ENCODE data around the gene RAD51B.
A peak's percentile ranks its signal among the peaks of the same experiment; 100 is the strongest.
"Not testable (repeated sequence)": the region's sequence is repeated elsewhere in the genome, so short reads cannot be mapped to it uniquely, and the experiment has no call there.

The RAD51B gene

GRCh38 chr14:68691792-68692118, 872.2 kb downstream of the RAD51B start:
- peak overlapping the region in 1 of 2 donors; percentile 45 for H3K27ac Mint-ChIP-seq

GRCh38 chr14:68692216-68692615, 872.6 kb downstream of the RAD51B start:
- Mint-ChIP-seq H3K27ac (peak overlapping the region in 1 of 2 donors; percentile 45), H3K4me3 (no peak overlapping the region), H3K27me3 (no peaks in the 10 kb centered on the region), H3K9me3 (no peaks in the 10 kb centered on the region), H3K36me3 (ENCODE audit: insufficient read depth) (peaks cover 4% of the 10 kb centered on the region), H3K4me1 (ENCODE audit: low read depth in 2 of 2) (peaks cover 21 to 51% of the 10 kb centered on the region in 2 donors)
- ATAC-seq (replicated peaks): no peak
- DNase-seq: no peak

More at GRCh38 chr14:68691792-68692118, 872.2 kb downstream of the RAD51B start:
- H3K36me3 Mint-ChIP-seq (ENCODE audit: insufficient read depth): peaks cover 4% of the 10 kb centered on the region
- no peak for ATAC-seq (replicated peaks)
- no peaks in the 10 kb centered on the region for H3K27me3 Mint-ChIP-seq
- H3K4me3 Mint-ChIP-seq: no peak overlapping the region
- peaks cover 21 to 51% of the 10 kb centered on the region in 2 donors for H3K4me1 Mint-ChIP-seq (ENCODE audit: low read depth in 2 of 2)
- DNase-seq: no peak
- H3K9me3 Mint-ChIP-seq: no peaks in the 10 kb centered on the region

- H3K4me3 Mint-ChIP-seq: no peak overlapping the region
- peak overlapping the region; percentile 44 to 67 for H3K27ac Mint-ChIP-seq
- no peaks in the 10 kb centered on the region for H3K36me3 Mint-ChIP-seq (ENCODE audit: insufficient read depth)
- ATAC-seq (replicated peaks): no peak
- H3K9me3 Mint-ChIP-seq: no peaks in the 10 kb centered on the region
- peaks cover 21 to 51% of the 10 kb centered on the region in 2 donors for H3K4me1 Mint-ChIP-seq (ENCODE audit: low read depth in 2 of 2)
- H3K27me3 Mint-ChIP-seq: no peaks in the 10 kb centered on the region
- DNase-seq: no peak
Measured at GRCh38 chr14:68692916-68693771, 873.6 kb downstream of the RAD51B start.

- H3K27ac Mint-ChIP-seq: peak overlapping the region; percentile 44 to 67
- DNase-seq (no peak), ATAC-seq (replicated peaks) (no peak)
- no peak overlapping the region for H3K4me3 Mint-ChIP-seq
- H3K36me3 Mint-ChIP-seq (ENCODE audit: insufficient read depth): no peaks in the 10 kb centered on the region
- no peaks in the 10 kb centered on the region for H3K27me3 Mint-ChIP-seq
- peaks cover 21 to 50% of the 10 kb centered on the region in 2 donors for H3K4me1 Mint-ChIP-seq (ENCODE audit: low read depth in 2 of 2)
- no peaks in the 10 kb centered on the region for H3K9me3 Mint-ChIP-seq
Measured at GRCh38 chr14:68693926-68694325, 874.3 kb downstream of the RAD51B start.

GRCh38 chr14:68694516-68695235, 875.1 kb downstream of the RAD51B start:
- no peaks in the 10 kb centered on the region for H3K27me3 Mint-ChIP-seq

GRCh38 chr14:68695326-68695768, 875.8 kb downstream of the RAD51B start:
- ATAC-seq (replicated peaks) (peak; percentile 82), DNase-seq (no peak)
- peak overlapping the region in 1 of 2 donors; percentile 16 for H3K4me3 Mint-ChIP-seq
- H3K9me3 Mint-ChIP-seq: no peaks in the 10 kb centered on the region
- H3K27me3 Mint-ChIP-seq: no peaks in the 10 kb centered on the region
- no peaks in the 10 kb centered on the region for H3K36me3 Mint-ChIP-seq (ENCODE audit: insufficient read depth)
- peaks cover 20 to 43% of the 10 kb centered on the region in 2 donors for H3K4me1 Mint-ChIP-seq (ENCODE audit: low read depth in 2 of 2)
- peak overlapping the region; percentile 82 to 88 for H3K27ac Mint-ChIP-seq

More at GRCh38 chr14:68694516-68695235, 875.1 kb downstream of the RAD51B start:
- DNase-seq (no peak), ATAC-seq (replicated peaks) (no peak)
- Mint-ChIP-seq H3K4me1 (ENCODE audit: low read depth in 2 of 2) (peaks cover 20 to 43% of the 10 kb centered on the region in 2 donors), H3K36me3 (ENCODE audit: insufficient read depth) (no peaks in the 10 kb centered on the region), H3K4me3 (no peak overlapping the region), H3K9me3 (no peaks in the 10 kb centered on the region), H3K27ac (peak overlapping the region; percentile 82 to 88)

GRCh38 chr14:68695856-68696255, 876.3 kb downstream of the RAD51B start:
- Mint-ChIP-seq H3K4me3 (peak overlapping the region in 1 of 2 donors; percentile 16), H3K27ac (peak overlapping the region; percentile 82 to 88), H3K4me1 (ENCODE audit: low read depth in 2 of 2) (peaks cover 20 to 43% of the 10 kb centered on the region in 2 donors), H3K9me3 (no peaks in the 10 kb centered on the region), H3K27me3 (no peaks in the 10 kb centered on the region), H3K36me3 (ENCODE audit: insufficient read depth) (no peaks in the 10 kb centered on the region)
- ATAC-seq (replicated peaks) (no peak), DNase-seq (no peak)

- H3K9me3 Mint-ChIP-seq: no peaks in the 10 kb centered on the region
- no peak for ATAC-seq (replicated peaks)
- H3K27me3 Mint-ChIP-seq: no peaks in the 10 kb centered on the region
- DNase-seq: no peak
- H3K27ac Mint-ChIP-seq: peak overlapping the region; percentile 82 to 88
- peaks cover 17 to 43% of the 10 kb centered on the region in 2 donors for H3K4me1 Mint-ChIP-seq (ENCODE audit: low read depth in 2 of 2)
- H3K36me3 Mint-ChIP-seq (ENCODE audit: insufficient read depth): no peaks in the 10 kb centered on the region
- H3K4me3 Mint-ChIP-seq: no peak overlapping the region
Measured at GRCh38 chr14:68696266-68696665, 876.7 kb downstream of the RAD51B start.

GRCh38 chr14:68696721-68697495, 877.3 kb downstream of the RAD51B start:
- Mint-ChIP-seq H3K27me3 (no peaks in the 10 kb centered on the region), H3K4me1 (ENCODE audit: low read depth in 2 of 2) (peaks cover 17 to 40% of the 10 kb centered on the region in 2 donors), H3K36me3 (ENCODE audit: insufficient read depth) (no peaks in the 10 kb centered on the region), H3K27ac (peak overlapping the region in 1 of 2 donors; percentile 88), H3K4me3 (no peak overlapping the region), H3K9me3 (no peaks in the 10 kb centered on the region)
- ATAC-seq (replicated peaks): no peak
- DNase-seq: no peak

- not testable (repeated sequence) for H3K4me3 Mint-ChIP-seq; DNase-seq; H3K9me3 Mint-ChIP-seq; ATAC-seq (replicated peaks); H3K36me3 Mint-ChIP-seq (ENCODE audit: insufficient read depth); H3K27ac Mint-ChIP-seq; H3K27me3 Mint-ChIP-seq
- peaks cover 16 to 26% of the 10 kb centered on the region in 2 donors for H3K4me1 Mint-ChIP-seq (ENCODE audit: low read depth in 2 of 2)
Measured at GRCh38 chr14:68698773-68699172, 879.2 kb downstream of the RAD51B start.

GRCh38 chr14:68701001-68701741, 881.6 kb downstream of the RAD51B start:
- H3K4me3 Mint-ChIP-seq: no peak overlapping the region
- no peaks in the 10 kb centered on the region for H3K9me3 Mint-ChIP-seq
- no peak for DNase-seq
- no peak overlapping the region for H3K27ac Mint-ChIP-seq
- no peak for ATAC-seq (replicated peaks)
- H3K27me3 Mint-ChIP-seq: no peaks in the 10 kb centered on the region
- no peaks in the 10 kb centered on the region for H3K36me3 Mint-ChIP-seq (ENCODE audit: insufficient read depth)
- peaks cover 2 to 7% of the 10 kb centered on the region in 2 donors for H3K4me1 Mint-ChIP-seq (ENCODE audit: low read depth in 2 of 2)

GRCh38 chr14:68702135-68702534, 882.6 kb downstream of the RAD51B start:
- H3K27ac Mint-ChIP-seq: no peak overlapping the region
- peaks cover 4% of the 10 kb centered on the region in 2 donors for H3K4me1 Mint-ChIP-seq (ENCODE audit: low read depth in 2 of 2)
- H3K27me3 Mint-ChIP-seq: no peaks in the 10 kb centered on the region
- H3K9me3 Mint-ChIP-seq: no peaks in the 10 kb centered on the region
- no peaks in the 10 kb centered on the region for H3K36me3 Mint-ChIP-seq (ENCODE audit: insufficient read depth)
- DNase-seq (no peak), ATAC-seq (replicated peaks) (no peak)
- H3K4me3 Mint-ChIP-seq: no peak overlapping the region

All from effector memory CD8-positive, alpha-beta T cell (primary cell).